GM21717 (cell line): ENCODE data around the gene PDLIM5.
A peak's percentile ranks its signal among the peaks of the same experiment; 100 is the strongest.
"Not testable (repeated sequence)": the region's sequence is repeated elsewhere in the genome, so short reads cannot be mapped to it uniquely, and the experiment has no call there.

Source experiments
- ATAC-seq: cut with Tn5 transposase; IDR thresholded peaks from one replicate; pipeline ENCODE4 v1.9.1; 2021; ENCODE audit warnings: mild to moderate bottlenecking, moderate library complexity; ENCODE audit not compliant: unreplicated experiment

Gene PDLIM5

GRCh38 chr4:94583914-94584641 lies 132.3 kb downstream of the PDLIM5 start:
- no peak for ATAC-seq

GRCh38 chr4:94588896-94589693 lies 137.4 kb downstream of the PDLIM5 start:
- no peak for ATAC-seq

DNA sequence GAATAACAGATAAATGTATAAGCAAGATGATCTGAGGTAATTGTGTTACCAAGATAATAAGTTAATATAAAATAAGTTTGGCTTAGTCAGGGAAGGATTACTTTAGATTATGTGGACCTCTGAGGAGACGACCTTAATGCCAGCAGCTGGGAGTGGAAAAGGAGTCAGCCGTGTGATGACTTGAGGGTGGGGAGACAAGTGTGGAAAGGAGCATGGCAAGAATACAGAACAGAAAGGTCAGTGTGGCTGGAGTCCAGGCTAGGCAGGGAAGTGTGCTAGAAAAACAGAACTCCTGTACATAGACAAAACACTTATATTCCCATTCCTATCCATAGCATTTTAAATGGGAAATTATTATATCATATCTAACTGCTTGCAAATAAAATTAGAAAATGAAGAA lies 138.8 kb downstream of the PDLIM5 start:
- ATAC-seq, result no peak

DNA sequence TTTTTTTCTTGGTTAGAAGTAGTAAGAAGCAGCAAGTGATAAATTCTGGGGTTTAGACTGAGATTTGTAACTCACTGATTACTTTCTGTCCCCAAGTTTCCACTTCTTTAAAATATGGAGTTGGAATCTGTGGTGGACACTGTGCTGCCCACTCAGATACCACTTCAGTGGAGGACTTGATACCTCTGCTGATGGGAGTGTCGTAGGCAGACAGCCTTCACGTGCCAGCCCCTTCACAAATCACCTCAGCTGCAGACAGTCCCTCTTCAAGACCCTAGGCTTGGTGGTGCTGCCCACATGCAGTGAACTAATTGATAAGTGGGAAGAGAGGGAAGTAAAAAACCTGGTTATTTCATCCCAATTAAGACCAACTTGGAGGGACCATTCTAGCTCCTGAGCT lies 139.5 kb downstream of the PDLIM5 start:
- no peak for ATAC-seq

DNA sequence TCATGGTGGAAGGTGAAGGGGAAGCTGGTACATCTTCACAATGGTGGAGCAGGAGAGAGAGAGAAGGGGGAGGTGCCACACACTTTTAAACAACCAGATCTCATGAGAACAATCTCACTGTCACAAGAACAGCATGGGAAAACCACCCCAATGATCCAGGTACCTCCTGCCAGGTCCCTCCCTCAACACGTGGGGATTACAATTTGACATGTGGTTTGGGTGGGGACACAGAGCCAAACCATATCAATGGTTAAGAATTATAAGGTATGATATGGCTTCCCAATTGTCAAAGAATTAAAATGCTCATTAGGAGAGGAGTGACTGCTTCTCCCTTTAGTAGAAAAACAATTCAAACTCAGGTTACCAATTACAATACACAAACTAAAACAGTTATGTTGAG lies 143.3 kb downstream of the PDLIM5 start:
- ATAC-seq, result no peak

- peak; percentile 68 for ATAC-seq
These were observed 144.2 kb downstream of the PDLIM5 start for GRCh38 chr4:94595880-94596483.

- ATAC-seq, result no peak
These were observed 147.0 kb downstream of the PDLIM5 start for GRCh38 chr4:94598758-94599157.

- ATAC-seq, result no peak
These were observed 151.5 kb downstream of the PDLIM5 start for GRCh38 chr4:94603170-94603747.

DNA sequence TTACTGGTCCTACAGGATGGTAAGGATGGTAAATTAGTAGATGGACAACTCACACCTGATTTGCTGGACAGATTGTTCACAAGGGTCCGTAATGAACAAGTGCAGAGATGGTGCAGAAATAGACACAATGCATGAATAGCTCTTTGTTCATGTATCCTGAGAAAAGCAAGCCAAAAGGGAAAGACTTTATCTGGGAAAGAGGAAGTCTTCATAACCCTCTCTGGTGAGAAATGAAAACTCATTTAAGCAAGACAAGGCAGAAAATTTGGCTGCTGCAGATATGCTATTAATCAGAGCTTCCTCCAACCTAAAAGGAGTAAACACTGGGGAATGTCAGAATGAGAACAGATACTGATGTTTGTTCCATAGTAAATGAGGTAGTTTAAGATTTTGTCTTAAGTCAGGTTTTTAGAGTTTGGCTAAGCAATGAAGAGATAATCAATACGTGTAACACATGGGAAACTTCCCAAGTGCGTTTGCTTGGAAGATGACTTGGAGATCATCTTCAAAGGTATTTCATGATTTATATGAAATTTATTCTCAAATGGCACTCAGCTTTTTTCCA lies 153.6 kb downstream of the PDLIM5 start:
- no peak for ATAC-seq

GRCh38 chr4:94610145-94610544 lies 158.4 kb downstream of the PDLIM5 start:
- no peak for ATAC-seq

GRCh38 chr4:94613248-94613647 lies 161.5 kb downstream of the PDLIM5 start:
- no peak for ATAC-seq

GRCh38 chr4:94615451-94615850 lies 163.7 kb downstream of the PDLIM5 start:
- ATAC-seq, result no peak

DNA sequence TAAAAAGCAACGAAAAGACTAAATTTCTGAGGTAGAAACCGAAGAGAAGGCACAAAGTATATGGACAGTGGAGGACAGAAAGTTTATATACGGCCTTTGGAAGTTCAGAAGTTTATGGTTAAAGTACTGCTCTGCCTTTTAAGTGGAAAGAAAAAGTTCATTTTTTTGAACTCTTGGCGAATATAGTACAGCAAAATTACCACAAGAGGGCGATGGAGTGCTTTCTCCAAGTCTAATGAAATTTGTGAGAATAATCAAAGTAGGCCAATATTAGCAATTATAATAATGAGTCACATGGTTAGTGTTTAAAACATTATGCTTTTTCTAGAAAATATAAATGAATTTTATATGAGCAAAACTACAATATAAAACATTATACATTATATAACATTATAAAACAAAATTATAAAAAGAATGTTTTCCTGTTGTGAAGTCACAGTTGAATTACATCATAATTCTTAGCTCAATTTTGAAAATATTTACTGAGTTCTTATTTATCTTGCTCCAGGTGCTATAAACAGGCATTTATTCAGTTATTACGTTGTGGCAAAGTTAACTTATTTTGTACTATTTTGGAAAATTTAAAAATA lies 169.8 kb downstream of the PDLIM5 start:
- ATAC-seq, result peak; percentile 62

DNA sequence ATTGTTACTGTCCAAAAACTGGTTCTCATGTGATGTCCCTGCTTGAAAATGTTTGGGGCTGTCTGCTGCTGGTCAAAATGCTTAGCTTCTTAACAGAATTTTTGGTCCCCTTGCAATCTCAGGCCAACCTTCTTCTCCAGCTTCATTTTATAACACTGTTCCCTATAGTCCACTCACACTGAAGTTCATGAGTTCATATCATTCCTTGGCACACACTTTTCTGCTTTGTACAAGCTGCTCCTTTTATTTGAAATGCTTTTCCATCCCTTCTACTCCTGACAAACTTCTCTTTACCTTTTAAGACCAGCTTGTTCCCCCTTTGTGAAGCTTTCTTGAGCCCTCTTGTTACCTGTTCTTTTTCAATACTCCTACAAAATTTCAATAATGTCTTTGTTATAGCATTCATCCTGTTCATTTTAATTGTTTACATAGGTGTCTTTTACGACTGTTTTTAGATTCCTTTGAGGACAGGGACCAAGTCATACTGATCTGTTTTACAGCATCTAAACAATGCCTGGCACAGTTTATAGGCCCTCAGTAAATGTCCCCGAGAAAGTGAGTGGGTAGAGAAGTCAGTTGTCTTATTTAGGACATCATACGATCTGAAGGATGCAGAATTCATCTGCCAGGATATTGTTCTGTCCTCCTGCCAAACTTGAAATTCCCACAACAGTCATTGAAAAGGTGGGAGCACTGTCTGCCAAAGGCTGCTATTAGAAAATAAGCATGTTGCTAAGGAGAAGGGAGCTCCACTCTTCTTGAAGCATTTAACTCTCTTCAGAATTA lies 171.6 kb downstream of the PDLIM5 start:
- no peak for ATAC-seq

DNA sequence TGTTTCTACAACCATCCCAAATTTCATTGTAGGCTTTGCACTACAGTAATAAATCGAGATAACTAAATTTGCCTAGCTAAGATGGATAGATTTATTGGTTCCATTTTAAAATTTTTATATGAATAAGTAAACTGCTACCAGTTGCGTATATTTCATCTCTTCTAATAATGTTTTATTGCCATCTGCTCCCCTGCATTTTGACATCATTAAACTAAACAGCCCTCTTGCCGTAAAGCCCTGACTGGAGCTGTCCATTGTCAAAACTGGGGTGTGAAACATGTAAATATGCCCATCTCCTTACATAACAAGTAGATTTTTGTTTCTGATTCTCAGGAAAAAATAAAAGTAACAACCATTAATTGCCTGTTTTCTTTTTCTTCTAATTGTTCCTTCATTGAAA lies 175.2 kb downstream of the PDLIM5 start:
- no peak for ATAC-seq

- not testable (repeated sequence) for ATAC-seq
These were observed 177.3 kb downstream of the PDLIM5 start for GRCh38 chr4:94629058-94629457.

- ATAC-seq, result no peak
These were observed 178.1 kb downstream of the PDLIM5 start for GRCh38 chr4:94629837-94630236.

DNA sequence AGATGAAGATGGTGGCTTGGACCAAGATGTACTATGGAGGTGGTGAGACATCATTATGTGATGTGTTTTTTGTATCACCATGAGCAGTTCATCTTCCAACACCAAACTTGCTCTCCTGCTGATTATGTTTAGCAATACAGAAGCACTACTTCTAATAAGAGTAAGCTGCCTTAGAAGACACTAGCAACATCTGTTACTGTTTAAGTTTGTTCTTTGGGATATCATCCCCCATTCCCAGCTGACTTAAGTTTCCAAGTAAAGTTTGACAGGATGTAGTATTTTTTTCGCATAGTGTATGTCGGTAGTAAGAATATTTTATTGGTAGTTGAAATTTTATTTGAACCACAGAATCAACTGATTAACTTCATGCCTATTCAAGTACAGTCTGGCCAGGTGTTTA lies 182.5 kb downstream of the PDLIM5 start:
- no peak for ATAC-seq

- no peak for ATAC-seq
These were observed 183.4 kb downstream of the PDLIM5 start for GRCh38 chr4:94635177-94635576.

DNA sequence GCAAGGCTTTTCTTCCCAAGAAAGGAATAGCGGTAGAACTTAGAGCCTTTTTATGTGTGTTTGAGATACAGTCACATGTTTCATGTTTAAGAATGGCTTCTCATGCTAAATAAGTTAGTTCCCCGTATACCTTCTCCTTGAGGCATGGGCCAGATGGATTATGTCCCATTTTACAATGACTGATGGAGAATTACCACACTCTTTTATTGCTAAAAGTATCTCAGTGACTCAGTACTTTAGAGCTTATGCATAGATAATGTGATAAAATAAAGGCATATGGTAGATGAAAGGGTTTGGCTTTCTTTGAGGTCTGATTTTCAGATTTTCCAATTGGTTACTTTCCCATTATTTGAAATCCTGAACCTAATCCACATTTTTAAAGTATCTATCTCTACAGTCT lies 184.3 kb downstream of the PDLIM5 start:
- ATAC-seq, result no peak
